A673 (cell line): ENCODE results near the gene STAB1.

ENCODE experiments used
- EZH2 ChIP-seq: fragments of 200-600 bp; sonication (generic); IDR thresholded peaks from 2 replicates; pipeline ENCODE4 v1.6.1; 2017; ENCODE audit warnings: borderline replicate concordance, low read depth, mild to moderate bottlenecking, mixed read lengths, antibody characterized with exemption, low read length; ENCODE audit not compliant: poor library complexity, severe bottlenecking
- TF ChIP-seq, protein P1 (sequence below): fragments of 300-800, 200-600 bp; sonication (generic); conservative IDR thresholded peaks from 2 replicates; pipeline ENCODE4 v1.5.1; 2017; ENCODE audit warnings: low read depth, mild to moderate bottlenecking, antibody characterized with exemption, low read length, moderate library complexity, mixed read lengths

GRCh38 chr3:52469001-52469400, 26.1 kb upstream of the STAB1 start:
- TF ChIP-seq, protein P1, sequence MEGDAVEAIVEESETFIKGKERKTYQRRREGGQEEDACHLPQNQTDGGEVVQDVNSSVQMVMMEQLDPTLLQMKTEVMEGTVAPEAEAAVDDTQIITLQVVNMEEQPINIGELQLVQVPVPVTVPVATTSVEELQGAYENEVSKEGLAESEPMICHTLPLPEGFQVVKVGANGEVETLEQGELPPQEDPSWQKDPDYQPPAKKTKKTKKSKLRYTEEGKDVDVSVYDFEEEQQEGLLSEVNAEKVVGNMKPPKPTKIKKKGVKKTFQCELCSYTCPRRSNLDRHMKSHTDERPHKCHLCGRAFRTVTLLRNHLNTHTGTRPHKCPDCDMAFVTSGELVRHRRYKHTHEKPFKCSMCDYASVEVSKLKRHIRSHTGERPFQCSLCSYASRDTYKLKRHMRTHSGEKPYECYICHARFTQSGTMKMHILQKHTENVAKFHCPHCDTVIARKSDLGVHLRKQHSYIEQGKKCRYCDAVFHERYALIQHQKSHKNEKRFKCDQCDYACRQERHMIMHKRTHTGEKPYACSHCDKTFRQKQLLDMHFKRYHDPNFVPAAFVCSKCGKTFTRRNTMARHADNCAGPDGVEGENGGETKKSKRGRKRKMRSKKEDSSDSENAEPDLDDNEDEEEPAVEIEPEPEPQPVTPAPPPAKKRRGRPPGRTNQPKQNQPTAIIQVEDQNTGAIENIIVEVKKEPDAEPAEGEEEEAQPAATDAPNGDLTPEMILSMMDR, result no peak
- no peak for TF ChIP-seq EZH2
